Stimulated activated naive B cell treated with anti-CD40 and anti-IgM and Interleukin-4, amounts not matched to agents 10 μg/mL and 1 μg/mL and 100 μg/mL, for 72 hours (primary cell): ENCODE results near the gene TCL1A.
A peak's percentile ranks its signal among the peaks of the same experiment; 100 is the strongest.
"Not testable (repeated sequence)": the region's sequence is repeated elsewhere in the genome, so short reads cannot be mapped to it uniquely, and the experiment has no call there.

ENCODE experiments used
- ATAC-seq, 2 donors: fragments of 150-1000 bp; cut with Tn5 transposase; replicated peaks; 2 replicates each; pipeline ENCODE4 v1.10.0; 2021; ENCODE audit warnings: moderate library complexity in 1 of 2
- DNase-seq: peaks from one replicate; pipeline ENCODE4 v3.0.0; 2021
- H3K27ac Mint-ChIP-seq: one replicate; pipeline ENCODE4 v1.8.0; 2022; ENCODE audit warnings: mild to moderate bottlenecking, mixed read lengths
- H3K27me3 Mint-ChIP-seq, 2 donors: one replicate each; pipeline ENCODE4 v1.8.0; 2022; ENCODE audit warnings: mixed read lengths in 2 of 2
- H3K36me3 Mint-ChIP-seq, 2 donors: one replicate each; pipeline ENCODE4 v1.8.0; 2022; ENCODE audit warnings: mixed read lengths in 2 of 2, mild to moderate bottlenecking in 1 of 2
- H3K4me1 Mint-ChIP-seq, 2 donors: one replicate each; pipeline ENCODE4 v1.8.0; 2022; ENCODE audit warnings: mixed read lengths in 2 of 2, mild to moderate bottlenecking in 1 of 2
- H3K4me3 Mint-ChIP-seq, 2 donors: one replicate each; pipeline ENCODE4 v1.8.0; 2022; ENCODE audit warnings: mild to moderate bottlenecking in 2 of 2, mixed read lengths in 2 of 2, moderate library complexity in 1 of 2
- H3K9me3 Mint-ChIP-seq, 2 donors: one replicate each; pipeline ENCODE4 v1.8.0; 2022; ENCODE audit warnings: mixed read lengths in 2 of 2, mild to moderate bottlenecking in 1 of 2

The TCL1A gene

DNA sequence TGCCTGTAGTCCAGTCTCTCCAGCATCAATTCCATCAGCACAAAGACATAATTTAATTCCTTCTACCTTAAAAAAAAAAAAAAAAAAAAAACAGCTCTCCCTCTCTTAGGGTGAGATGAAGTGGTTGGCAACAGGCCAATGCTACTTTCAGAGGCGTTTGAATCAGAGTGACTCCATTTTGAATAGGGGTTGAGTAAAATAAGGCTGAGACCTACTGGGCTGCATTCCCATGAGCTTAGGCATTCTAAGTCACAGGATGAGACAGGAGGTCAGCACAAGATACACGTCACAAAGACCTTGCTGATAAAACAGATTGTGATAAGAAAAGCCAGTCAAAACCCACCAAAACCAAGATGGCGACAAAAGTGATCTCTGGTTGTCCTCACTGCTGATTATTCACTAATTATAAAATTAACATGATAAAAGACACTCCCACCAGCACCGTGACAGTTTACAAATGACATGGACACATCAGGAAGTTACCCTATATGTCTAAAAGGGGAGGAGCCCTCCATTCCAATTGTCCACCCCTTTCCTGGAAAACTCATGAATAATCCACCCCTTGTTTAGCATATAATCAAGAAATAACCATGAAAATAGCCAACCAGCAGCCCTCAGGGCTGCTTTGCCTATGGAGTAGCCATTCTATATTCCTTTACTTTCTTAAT lies 34.6 kb downstream of the TCL1A start:
- peaks cover 0 to 3% of the 10 kb centered on the region in 2 donors for H3K9me3 Mint-ChIP-seq
- H3K27ac Mint-ChIP-seq: peak overlapping the region; percentile 76
- peak overlapping the region in 1 of 2 donors; percentile 37 for H3K4me3 Mint-ChIP-seq
- H3K27me3 Mint-ChIP-seq: no peaks in the 10 kb centered on the region
- DNase-seq (no peak), ATAC-seq (no peak)
- peaks cover 42 to 91% of the 10 kb centered on the region in 2 donors for H3K4me1 Mint-ChIP-seq
- peaks cover 2 to 14% of the 10 kb centered on the region in 2 donors for H3K36me3 Mint-ChIP-seq

GRCh38 chr14:95677179-95677835 lies 36.6 kb downstream of the TCL1A start:
- no peaks in the 10 kb centered on the region for H3K27me3 Mint-ChIP-seq
- H3K36me3 Mint-ChIP-seq: peaks cover 4 to 14% of the 10 kb centered on the region in 2 donors
- H3K4me3 Mint-ChIP-seq: no peak overlapping the region
- H3K9me3 Mint-ChIP-seq: peaks cover 0 to 3% of the 10 kb centered on the region in 2 donors
- peak overlapping the region; percentile 37 for H3K27ac Mint-ChIP-seq
- peaks cover 39 to 88% of the 10 kb centered on the region in 2 donors for H3K4me1 Mint-ChIP-seq
- DNase-seq (no peak), ATAC-seq (peak; percentile 44 to 60)

GRCh38 chr14:95675486-95675885 lies 38.4 kb downstream of the TCL1A start:
- DNase-seq (no peak), ATAC-seq (no peak)
- H3K27me3 Mint-ChIP-seq: no peaks in the 10 kb centered on the region
- peaks cover 4 to 24% of the 10 kb centered on the region in 2 donors for H3K36me3 Mint-ChIP-seq
- no peak overlapping the region for H3K27ac Mint-ChIP-seq
- H3K4me3 Mint-ChIP-seq: no peak overlapping the region
- H3K9me3 Mint-ChIP-seq: peaks cover 0 to 3% of the 10 kb centered on the region in 2 donors
- H3K4me1 Mint-ChIP-seq: peaks cover 44 to 85% of the 10 kb centered on the region in 2 donors

GRCh38 chr14:95674613-95675012 lies 39.3 kb downstream of the TCL1A start:
- no peak overlapping the region for H3K4me3 Mint-ChIP-seq
- H3K4me1 Mint-ChIP-seq: peaks cover 45 to 85% of the 10 kb centered on the region in 2 donors
- H3K27ac Mint-ChIP-seq: no peak overlapping the region
- ATAC-seq (no peak), DNase-seq (no peak)
- H3K36me3 Mint-ChIP-seq: peaks cover 6 to 24% of the 10 kb centered on the region in 2 donors
- peaks cover 0 to 3% of the 10 kb centered on the region in 2 donors for H3K9me3 Mint-ChIP-seq
- H3K27me3 Mint-ChIP-seq: no peaks in the 10 kb centered on the region

DNA sequence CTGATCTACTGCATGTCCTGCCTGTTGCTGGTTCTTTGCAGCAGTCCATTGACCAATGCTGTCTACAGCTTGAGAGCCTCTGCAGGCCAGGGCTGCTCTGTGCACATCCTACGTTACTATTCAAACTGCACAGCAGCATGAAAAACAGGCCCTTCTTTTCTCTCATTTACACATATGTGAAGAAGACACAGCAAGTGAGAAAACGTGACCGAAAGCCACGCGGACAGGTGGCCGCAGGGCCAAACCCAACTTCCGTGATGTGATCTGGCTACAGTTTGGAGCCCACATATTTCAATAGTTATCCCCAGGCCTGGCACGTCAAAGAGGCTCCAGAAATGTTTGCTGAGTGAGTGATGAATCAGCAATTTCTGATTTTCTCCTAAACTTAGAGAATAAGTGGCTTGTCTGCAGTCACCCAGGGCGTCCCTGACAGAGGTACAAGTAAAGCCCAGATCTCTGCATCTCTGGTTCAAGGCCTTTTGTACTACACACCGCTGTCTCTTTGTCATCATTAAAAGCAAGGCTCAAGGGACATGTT lies 45.6 kb downstream of the TCL1A start:
- Mint-ChIP-seq H3K27ac (peak overlapping the region; percentile 33), H3K27me3 (no peaks in the 10 kb centered on the region), H3K9me3 (no peaks in the 10 kb centered on the region), H3K4me1 (peaks cover 66 to 90% of the 10 kb centered on the region in 2 donors), H3K4me3 (peak overlapping the region; percentile 26 to 51), H3K36me3 (peaks cover 4 to 10% of the 10 kb centered on the region in 2 donors)
- ATAC-seq (no peak), DNase-seq (no peak)

- Mint-ChIP-seq H3K36me3 (peaks cover 2 to 10% of the 10 kb centered on the region in 2 donors), H3K4me1 (peaks cover 70 to 91% of the 10 kb centered on the region in 2 donors), H3K4me3 (peak overlapping the region in 1 of 2 donors; percentile 24), H3K9me3 (no peaks in the 10 kb centered on the region), H3K27ac (no peak overlapping the region), H3K27me3 (no peaks in the 10 kb centered on the region)
- ATAC-seq: peak; percentile 34 to 60
- DNase-seq: no peak
Observed at GRCh38 chr14:95667249-95667693, 46.7 kb downstream of the TCL1A start.

GRCh38 chr14:95666450-95666849 lies 47.5 kb downstream of the TCL1A start:
- Mint-ChIP-seq H3K36me3 (peaks cover 2 to 9% of the 10 kb centered on the region in 2 donors), H3K27me3 (no peaks in the 10 kb centered on the region), H3K27ac (peak overlapping the region; percentile 82), H3K4me3 (peak overlapping the region; percentile 39 to 48), H3K9me3 (no peaks in the 10 kb centered on the region), H3K4me1 (peaks cover 73 to 94% of the 10 kb centered on the region in 2 donors)
- DNase-seq (no peak), ATAC-seq (no peak)

DNA sequence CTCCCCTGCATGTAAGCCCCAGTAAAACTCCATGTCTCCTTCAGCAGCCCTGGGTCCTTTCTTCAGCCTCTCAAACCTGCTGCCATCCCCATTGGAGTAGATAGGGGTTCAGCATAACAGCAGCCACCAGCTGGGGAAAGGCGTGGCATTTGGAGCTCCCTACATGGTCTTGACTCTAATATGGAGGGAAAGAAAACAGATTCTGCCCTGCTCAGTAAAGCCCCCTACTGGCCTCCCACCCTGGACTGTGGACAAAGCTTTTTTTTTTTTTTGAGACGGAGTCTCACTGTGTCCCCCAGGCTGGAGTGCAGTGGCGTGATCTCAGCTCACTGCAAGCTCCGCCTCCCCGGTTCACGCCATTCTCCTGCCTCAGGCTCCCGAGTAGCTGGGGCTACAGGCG lies 48.4 kb downstream of the TCL1A start:
- H3K9me3 Mint-ChIP-seq, H3K27me3 Mint-ChIP-seq, DNase-seq, H3K36me3 Mint-ChIP-seq: not testable (repeated sequence)
- Mint-ChIP-seq H3K4me1 (peaks cover 73 to 94% of the 10 kb centered on the region in 2 donors), H3K4me3 (peak overlapping the region; percentile 39 to 49), H3K27ac (peak overlapping the region; percentile 82)
- ATAC-seq: peak; percentile 15 to 23

GRCh38 chr14:95664546-95664945 lies 49.4 kb downstream of the TCL1A start:
- ATAC-seq (peak; percentile 67 to 69), DNase-seq (peak; percentile 39)
- H3K4me1 Mint-ChIP-seq: peaks cover 75 to 94% of the 10 kb centered on the region in 2 donors
- no peaks in the 10 kb centered on the region for H3K9me3 Mint-ChIP-seq
- H3K4me3 Mint-ChIP-seq: peak overlapping the region; percentile 46 to 74
- H3K36me3 Mint-ChIP-seq: no peaks in the 10 kb centered on the region
- H3K27ac Mint-ChIP-seq: peak overlapping the region; percentile 95
- H3K27me3 Mint-ChIP-seq: no peaks in the 10 kb centered on the region

- DNase-seq (no peak), ATAC-seq (peak in 1 of 2 donors; percentile 1)
- H3K27me3 Mint-ChIP-seq: no peaks in the 10 kb centered on the region
- no peak overlapping the region for H3K4me3 Mint-ChIP-seq
- H3K36me3 Mint-ChIP-seq: no peaks in the 10 kb centered on the region
- peaks cover 76 to 94% of the 10 kb centered on the region in 2 donors for H3K4me1 Mint-ChIP-seq
- H3K9me3 Mint-ChIP-seq: no peaks in the 10 kb centered on the region
- H3K27ac Mint-ChIP-seq: peak overlapping the region; percentile 95
Observed at GRCh38 chr14:95664066-95664465, 49.9 kb downstream of the TCL1A start.

GRCh38 chr14:95663226-95663797 lies 50.6 kb downstream of the TCL1A start:
- peaks cover 0 to 4% of the 10 kb centered on the region in 2 donors for H3K36me3 Mint-ChIP-seq
- peaks cover 74 to 92% of the 10 kb centered on the region in 2 donors for H3K4me1 Mint-ChIP-seq
- H3K9me3 Mint-ChIP-seq: no peaks in the 10 kb centered on the region
- peak overlapping the region; percentile 52 to 63 for H3K4me3 Mint-ChIP-seq
- peak overlapping the region; percentile 76 for H3K27ac Mint-ChIP-seq
- no peaks in the 10 kb centered on the region for H3K27me3 Mint-ChIP-seq
- DNase-seq (no peak), ATAC-seq (no peak)

- H3K27me3 Mint-ChIP-seq: no peaks in the 10 kb centered on the region
- H3K4me3 Mint-ChIP-seq: peak overlapping the region; percentile 52 to 63
- H3K36me3 Mint-ChIP-seq: peaks cover 0 to 4% of the 10 kb centered on the region in 2 donors
- DNase-seq (no peak), ATAC-seq (peak; percentile 38)
- H3K27ac Mint-ChIP-seq: peak overlapping the region; percentile 76
- no peaks in the 10 kb centered on the region for H3K9me3 Mint-ChIP-seq
- H3K4me1 Mint-ChIP-seq: peaks cover 73 to 90% of the 10 kb centered on the region in 2 donors
Observed at GRCh38 chr14:95662376-95663186, 51.3 kb downstream of the TCL1A start.

GRCh38 chr14:95660651-95661515 lies 53.0 kb downstream of the TCL1A start:
- peaks cover 62 to 87% of the 10 kb centered on the region in 2 donors for H3K4me1 Mint-ChIP-seq
- no peak overlapping the region for H3K4me3 Mint-ChIP-seq
- no peaks in the 10 kb centered on the region for H3K27me3 Mint-ChIP-seq
- no peak overlapping the region for H3K27ac Mint-ChIP-seq
- DNase-seq (no peak), ATAC-seq (no peak)
- no peaks in the 10 kb centered on the region for H3K9me3 Mint-ChIP-seq
- peaks cover 0 to 4% of the 10 kb centered on the region in 2 donors for H3K36me3 Mint-ChIP-seq
